GM23338 (cell line): ENCODE measurements around the gene LEKR1. TPM values are rescaled to one million over a fixed set of nuclear protein-coding genes. Genes with fewer than 3 reads are reported as not detected.

ENCODE experiments used
- ATAC-seq: fragments of 200-7000 bp; cut with Tn5 transposase; 3 replicates; pipeline ENCODE4 v1.9.1; 2020
- DNase-seq: peaks from one replicate; pipeline ENCODE4 v3.0.0-alpha.2; 2015; ENCODE audit warnings: low spot score
- H2AFZ ChIP-seq: fragments of 200-600 bp; sonication (generic); 2 replicates; pipeline ENCODE4 v1.8.0; 2016; ENCODE audit warnings: antibody characterized with exemption, mild to moderate bottlenecking, moderate library complexity
- H3F3A ChIP-seq: fragments of 200-600 bp; sonication (generic); replicated peaks from 2 replicates; pipeline ENCODE4 v1.8.0; 2017; ENCODE audit warnings: antibody characterized with exemption, mixed run types, low read depth
- H3K27ac ChIP-seq: fragments of 200-600 bp; sonication (generic); 2 replicates; pipeline ENCODE4 v1.6.1; 2016; ENCODE audit warnings: low read depth
- H3K27me3 ChIP-seq: fragments of 200-600 bp; sonication (generic); 2 replicates; pipeline ENCODE4 v1.8.0; 2016; ENCODE audit warnings: mild to moderate bottlenecking, mixed run types, moderate library complexity; ENCODE audit not compliant: insufficient read depth
- H3K36me3 ChIP-seq: fragments of 200-600 bp; sonication (generic); 2 replicates; pipeline ENCODE4 v1.8.0; 2016; ENCODE audit warnings: mild to moderate bottlenecking; ENCODE audit not compliant: insufficient read depth
- H3K4me1 ChIP-seq: fragments of 200-600 bp; sonication (generic); 2 replicates; pipeline ENCODE4 v1.8.0; 2016; ENCODE audit warnings: mild to moderate bottlenecking, moderate library complexity; ENCODE audit not compliant: insufficient read depth
- H3K4me2 ChIP-seq: fragments of 200-600 bp; sonication (generic); 2 replicates; pipeline ENCODE4 v1.7.1; 2017; ENCODE audit warnings: mixed run types
- H3K4me3 ChIP-seq: fragments of 200-600 bp; sonication (generic); 2 replicates; pipeline ENCODE4 v1.6.1; 2016; ENCODE audit warnings: mixed run types
- H3K79me2 ChIP-seq: fragments of 200-600 bp; sonication (generic); replicated peaks from 2 replicates; pipeline ENCODE4 v1.8.0; 2017; ENCODE audit warnings: mild to moderate bottlenecking; ENCODE audit not compliant: insufficient read depth
- H3K9me2 ChIP-seq: fragments of 200-600 bp; sonication (generic); 2 replicates; pipeline ENCODE4 v1.8.0; 2017; ENCODE audit not compliant: insufficient read depth
- H4K20me1 ChIP-seq: fragments of 200-600 bp; sonication (generic); replicated peaks from 2 replicates; pipeline ENCODE4 v1.8.0; 2017; ENCODE audit warnings: mild to moderate bottlenecking; ENCODE audit not compliant: insufficient read depth
- H3K27ac Mint-ChIP-seq: 2 replicates; pipeline ENCODE4 v1.8.0; 2020; ENCODE audit warnings: inconsistent platforms, mild to moderate bottlenecking, moderate library complexity, mixed read lengths
- H3K27me3 Mint-ChIP-seq: 3 replicates; pipeline ENCODE4 v1.8.0; 2022; ENCODE audit warnings: low read depth, mild to moderate bottlenecking, moderate library complexity, mixed read lengths, inconsistent platforms; ENCODE audit not compliant: insufficient read depth, poor library complexity
- H3K36me3 Mint-ChIP-seq: 3 replicates; pipeline ENCODE4 v1.8.0; 2021; ENCODE audit warnings: low read depth, mild to moderate bottlenecking, inconsistent platforms, moderate library complexity, mixed read lengths
- H3K4me1 Mint-ChIP-seq: 3 replicates; pipeline ENCODE4 v1.8.0; 2020; ENCODE audit warnings: mild to moderate bottlenecking, inconsistent platforms, mixed read lengths
- H3K4me3 Mint-ChIP-seq: 3 replicates; pipeline ENCODE4 v1.8.0; 2021; ENCODE audit warnings: moderate library complexity, mild to moderate bottlenecking, inconsistent platforms, mixed read lengths
- H3K9me3 Mint-ChIP-seq: 3 replicates; pipeline ENCODE4 v1.8.0; 2020; ENCODE audit warnings: moderate library complexity, mild to moderate bottlenecking, inconsistent platforms, mixed read lengths
- CREB1 ChIP-seq: fragments of 250-450 bp; sonication (Bioruptor Pico); IDR thresholded peaks from 2 replicates; pipeline ENCODE4 v1.5.0; 2020; ENCODE audit warnings: low read depth, mild to moderate bottlenecking, moderate library complexity
- EZH2 ChIP-seq: fragments of 200-600 bp; sonication (generic); IDR thresholded peaks from one replicate; pipeline ENCODE4 v1.8.0; 2017; ENCODE audit warnings: antibody characterized with exemption, mild to moderate bottlenecking, low read depth; ENCODE audit not compliant: unreplicated experiment
- EZH2phosphoT487 ChIP-seq: fragments of 200-600 bp; sonication (generic); IDR thresholded peaks from one replicate; pipeline ENCODE4 v1.8.1; 2018; ENCODE audit warnings: antibody characterized with exemption; ENCODE audit not compliant: unreplicated experiment
- NANOG ChIP-seq: IDR thresholded peaks from 2 replicates; pipeline ENCODE4 v1.6.1; 2016; ENCODE audit warnings: antibody characterized with exemption, borderline replicate concordance
- POLR2AphosphoS5 ChIP-seq: IDR thresholded peaks from 2 replicates; pipeline ENCODE4 v1.6.1; 2016; ENCODE audit warnings: antibody characterized with exemption, low read depth
- STAT1 ChIP-seq: IDR thresholded peaks from one replicate; pipeline ENCODE4 v1.6.1; 2016; ENCODE audit warnings: antibody characterized with exemption; ENCODE audit not compliant: unreplicated experiment
- ZNF331 ChIP-seq: fragments of 250-450 bp; sonication (Bioruptor Pico); IDR thresholded peaks from 2 replicates; pipeline ENCODE4 v1.5.0; 2020; ENCODE audit warnings: low read depth, mild to moderate bottlenecking, moderate library complexity
- polyA plus RNA-seq: library from polyadenylated mRNA; unstranded; fragments of >200 nt; fragmentation: Nextera tagmentation; extraction: Ambion mirVana; gene quantifications from 2 replicates; pipeline ENCODE4 v1.2.1, GENCODE V29; 2016
- total RNA-seq: library from RNA; depleted of rRNA; stranded (reverse); fragments of >200 nt; shearing (Covaris generic); gene quantifications from 2 replicates; pipeline ENCODE4 v1.2.3, GENCODE V29; 2014
- TF ChIP-seq, protein P1 (sequence below): IDR thresholded peaks from one replicate; pipeline ENCODE4 v1.6.1; 2018; ENCODE audit warnings: antibody characterized with exemption; ENCODE audit not compliant: unreplicated experiment
- TF ChIP-seq, protein P2 (sequence below), 2 experiments: fragments of 200-600 bp in 1 of 2; sonication (generic) in 1 of 2; conservative IDR thresholded peaks; 2 replicates each; pipeline versions ENCODE4 v1.5.1 to v1.6.1; 2016 to 2017; ENCODE audit warnings: antibody characterized with exemption in 2 of 2, low read depth in 2 of 2, mild to moderate bottlenecking in 2 of 2, moderate library complexity in 1 of 2

Gene LEKR1
- total and polyA plus RNA-seq, 2 experiments from 2014 or later: not detected

DNA sequence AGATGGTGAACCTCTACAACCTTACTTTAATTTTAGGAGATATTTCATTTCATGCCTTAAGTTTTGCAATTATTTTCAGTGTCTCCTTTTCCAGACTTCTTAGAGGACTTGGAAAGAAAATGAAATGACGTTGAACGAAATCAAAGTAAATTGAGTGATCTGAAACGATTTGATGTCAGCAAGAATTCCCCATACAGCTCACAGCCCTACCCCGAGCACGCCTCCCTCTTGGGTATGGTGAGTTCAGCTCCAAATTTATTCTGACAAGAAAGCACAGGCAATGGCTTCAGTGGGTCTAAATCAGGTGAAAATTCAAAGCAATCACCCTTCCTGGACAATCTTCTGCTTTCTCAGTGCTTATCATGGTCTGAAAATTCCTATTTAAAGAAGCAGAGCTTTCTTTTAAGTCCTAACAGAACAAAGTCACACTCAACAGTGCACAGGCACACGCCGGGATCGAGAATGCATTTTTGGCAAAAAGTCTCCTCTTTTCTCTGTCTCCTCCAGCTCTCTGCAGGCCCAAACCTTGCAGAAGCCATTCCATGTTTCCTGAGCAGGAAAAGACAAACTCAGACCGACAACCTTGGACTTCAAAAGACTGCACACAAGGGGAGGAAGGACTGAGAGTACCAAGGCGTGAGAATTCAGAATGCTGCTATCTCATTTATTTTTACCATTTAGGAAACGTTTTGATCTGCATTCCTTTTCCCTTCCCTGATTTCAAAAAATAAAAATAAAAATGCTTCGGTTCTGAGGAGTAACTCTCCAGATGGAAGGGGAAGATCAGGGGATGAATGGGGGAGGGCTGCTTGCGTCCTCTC is 261.8 kb downstream of the LEKR1 start:
- Mint-ChIP-seq H3K9me3 (no peaks in the 10 kb centered on the region), H3K27me3 (peaks cover 10% of the 10 kb centered on the region), H3K4me1 (peaks cover 40% of the 10 kb centered on the region), H3K36me3 (no peaks in the 10 kb centered on the region), H3K4me3 (peak overlapping the region; percentile 79), H3K27ac (0 out of 2 replicates have a peak overlapping the region, but pooled peaks have one; percentile 72)
- H3K4me2 ChIP-seq: peak overlapping the region; percentile 88
- H3K27me3 ChIP-seq: no peaks in the 10 kb centered on the region
- no peak for TF ChIP-seq CREB1 (CRISPR knock-in tag)
- TF ChIP-seq, protein P1, sequence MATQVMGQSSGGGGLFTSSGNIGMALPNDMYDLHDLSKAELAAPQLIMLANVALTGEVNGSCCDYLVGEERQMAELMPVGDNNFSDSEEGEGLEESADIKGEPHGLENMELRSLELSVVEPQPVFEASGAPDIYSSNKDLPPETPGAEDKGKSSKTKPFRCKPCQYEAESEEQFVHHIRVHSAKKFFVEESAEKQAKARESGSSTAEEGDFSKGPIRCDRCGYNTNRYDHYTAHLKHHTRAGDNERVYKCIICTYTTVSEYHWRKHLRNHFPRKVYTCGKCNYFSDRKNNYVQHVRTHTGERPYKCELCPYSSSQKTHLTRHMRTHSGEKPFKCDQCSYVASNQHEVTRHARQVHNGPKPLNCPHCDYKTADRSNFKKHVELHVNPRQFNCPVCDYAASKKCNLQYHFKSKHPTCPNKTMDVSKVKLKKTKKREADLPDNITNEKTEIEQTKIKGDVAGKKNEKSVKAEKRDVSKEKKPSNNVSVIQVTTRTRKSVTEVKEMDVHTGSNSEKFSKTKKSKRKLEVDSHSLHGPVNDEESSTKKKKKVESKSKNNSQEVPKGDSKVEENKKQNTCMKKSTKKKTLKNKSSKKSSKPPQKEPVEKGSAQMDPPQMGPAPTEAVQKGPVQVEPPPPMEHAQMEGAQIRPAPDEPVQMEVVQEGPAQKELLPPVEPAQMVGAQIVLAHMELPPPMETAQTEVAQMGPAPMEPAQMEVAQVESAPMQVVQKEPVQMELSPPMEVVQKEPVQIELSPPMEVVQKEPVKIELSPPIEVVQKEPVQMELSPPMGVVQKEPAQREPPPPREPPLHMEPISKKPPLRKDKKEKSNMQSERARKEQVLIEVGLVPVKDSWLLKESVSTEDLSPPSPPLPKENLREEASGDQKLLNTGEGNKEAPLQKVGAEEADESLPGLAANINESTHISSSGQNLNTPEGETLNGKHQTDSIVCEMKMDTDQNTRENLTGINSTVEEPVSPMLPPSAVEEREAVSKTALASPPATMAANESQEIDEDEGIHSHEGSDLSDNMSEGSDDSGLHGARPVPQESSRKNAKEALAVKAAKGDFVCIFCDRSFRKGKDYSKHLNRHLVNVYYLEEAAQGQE: no peak
- TF ChIP-seq STAT1: no peak
- TF ChIP-seq EZH2phosphoT487: no peak
- TF ChIP-seq, protein P2, sequence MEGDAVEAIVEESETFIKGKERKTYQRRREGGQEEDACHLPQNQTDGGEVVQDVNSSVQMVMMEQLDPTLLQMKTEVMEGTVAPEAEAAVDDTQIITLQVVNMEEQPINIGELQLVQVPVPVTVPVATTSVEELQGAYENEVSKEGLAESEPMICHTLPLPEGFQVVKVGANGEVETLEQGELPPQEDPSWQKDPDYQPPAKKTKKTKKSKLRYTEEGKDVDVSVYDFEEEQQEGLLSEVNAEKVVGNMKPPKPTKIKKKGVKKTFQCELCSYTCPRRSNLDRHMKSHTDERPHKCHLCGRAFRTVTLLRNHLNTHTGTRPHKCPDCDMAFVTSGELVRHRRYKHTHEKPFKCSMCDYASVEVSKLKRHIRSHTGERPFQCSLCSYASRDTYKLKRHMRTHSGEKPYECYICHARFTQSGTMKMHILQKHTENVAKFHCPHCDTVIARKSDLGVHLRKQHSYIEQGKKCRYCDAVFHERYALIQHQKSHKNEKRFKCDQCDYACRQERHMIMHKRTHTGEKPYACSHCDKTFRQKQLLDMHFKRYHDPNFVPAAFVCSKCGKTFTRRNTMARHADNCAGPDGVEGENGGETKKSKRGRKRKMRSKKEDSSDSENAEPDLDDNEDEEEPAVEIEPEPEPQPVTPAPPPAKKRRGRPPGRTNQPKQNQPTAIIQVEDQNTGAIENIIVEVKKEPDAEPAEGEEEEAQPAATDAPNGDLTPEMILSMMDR (conservative IDR thresholded peaks at IDR 0.05; ENCODE audit: low read depth in 2 of 2): no peak
- TF ChIP-seq EZH2: no peak
- peak overlapping the region; percentile 96 for H2AFZ ChIP-seq
- H3F3A ChIP-seq: no peaks in the 10 kb centered on the region
- H3K27ac ChIP-seq: peak overlapping the region; percentile 94
- no peak for ATAC-seq
- no peaks in the 10 kb centered on the region for H3K36me3 ChIP-seq
- H3K4me3 ChIP-seq: peak overlapping the region; percentile 68
- H3K9me2 ChIP-seq: no peaks in the 10 kb centered on the region
- no peaks in the 10 kb centered on the region for H3K79me2 ChIP-seq
- no peaks in the 10 kb centered on the region for H4K20me1 ChIP-seq
- peaks cover 23% of the 10 kb centered on the region for H3K4me1 ChIP-seq
- no peak for DNase-seq

DNA sequence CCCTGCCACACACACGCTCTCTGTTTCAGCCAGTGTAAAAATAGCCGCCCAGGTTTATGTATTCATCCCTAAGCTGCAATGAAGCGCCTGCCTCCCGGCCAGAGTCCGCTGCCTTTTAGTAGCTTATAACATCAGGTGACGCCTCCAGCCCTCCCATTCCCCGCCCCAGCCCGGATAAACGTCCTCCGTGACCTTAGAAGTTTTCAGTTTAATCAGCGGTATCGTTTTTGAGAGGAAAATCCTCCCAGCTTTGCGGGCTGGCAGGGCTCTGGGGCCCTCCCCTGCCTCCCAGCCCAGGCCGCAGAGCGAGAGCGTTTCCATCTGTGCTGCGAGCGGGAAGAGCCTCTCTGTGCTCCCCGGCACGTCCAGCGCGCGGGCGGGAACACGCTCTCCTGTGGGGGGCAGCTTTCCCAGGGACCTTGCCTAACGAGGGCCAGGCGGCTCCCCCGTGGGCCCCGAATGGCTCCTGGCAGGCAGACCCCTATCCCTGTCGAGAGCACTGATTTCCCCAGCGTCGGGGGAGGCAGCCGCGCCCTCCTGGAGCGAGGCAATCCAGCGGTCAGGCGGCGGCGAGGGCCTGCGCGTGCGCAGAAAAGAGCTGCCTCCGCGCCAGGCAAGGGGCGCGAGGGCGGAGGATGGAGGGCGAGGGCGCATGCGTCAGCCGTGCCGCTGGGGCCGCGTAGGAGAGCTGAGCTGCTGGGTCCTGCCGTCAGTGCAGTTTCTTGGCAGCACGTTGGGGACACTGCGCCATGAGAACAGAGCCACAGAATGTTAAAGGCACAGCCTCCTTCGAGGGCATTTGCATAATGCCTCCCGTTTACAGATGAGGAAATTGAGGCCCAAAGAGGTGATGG is 262.7 kb downstream of the LEKR1 start:
- Mint-ChIP-seq H3K4me1 (peaks cover 44% of the 10 kb centered on the region), H3K9me3 (no peaks in the 10 kb centered on the region), H3K4me3 (peak overlapping the region; percentile 79), H3K36me3 (no peaks in the 10 kb centered on the region), H3K27me3 (peaks cover 10% of the 10 kb centered on the region), H3K27ac (peak overlapping the region; percentile 72; the same call in 1 of the 2 replicates)
- Histone ChIP-seq H3K9me2 (no peaks in the 10 kb centered on the region), H3K27me3 (no peaks in the 10 kb centered on the region), H3K36me3 (no peaks in the 10 kb centered on the region), H3K79me2 (no peaks in the 10 kb centered on the region), H3K4me2 (peak overlapping the region; percentile 88), H2AFZ (peak overlapping the region; percentile 96), H3F3A (no peaks in the 10 kb centered on the region), H3K27ac (peak overlapping the region; percentile 94), H3K4me3 (peak overlapping the region; percentile 68), H4K20me1 (no peaks in the 10 kb centered on the region), H3K4me1 (peaks cover 29% of the 10 kb centered on the region)
- ATAC-seq (peak; percentile 92), DNase-seq (peak; percentile 95)
- TF ChIP-seq, protein P2 (conservative IDR thresholded peaks at IDR 0.05; ENCODE audit: low read depth in 2 of 2): 0 out of 4 replicates have a peak, but pooled peaks of 1 of the 2 experiments have one; percentile 8
- no peak for TF ChIP-seq NANOG
- TF ChIP-seq CREB1 (CRISPR knock-in tag): peak; percentile 53
- 0 out of 2 replicates have a peak, but pooled peaks have one; percentile 15 for TF ChIP-seq ZNF331 (CRISPR knock-in tag)
- peak; percentile 89 for TF ChIP-seq POLR2AphosphoS5
